DMS153 (cell line): ENCODE measurements around the gene OGFRL1.

ENCODE experiments used
- DNase-seq: peaks from one replicate; lab custom pipeline; 2025; lab: John Stamatoyannopoulos, UW

The OGFRL1 gene

DNA sequence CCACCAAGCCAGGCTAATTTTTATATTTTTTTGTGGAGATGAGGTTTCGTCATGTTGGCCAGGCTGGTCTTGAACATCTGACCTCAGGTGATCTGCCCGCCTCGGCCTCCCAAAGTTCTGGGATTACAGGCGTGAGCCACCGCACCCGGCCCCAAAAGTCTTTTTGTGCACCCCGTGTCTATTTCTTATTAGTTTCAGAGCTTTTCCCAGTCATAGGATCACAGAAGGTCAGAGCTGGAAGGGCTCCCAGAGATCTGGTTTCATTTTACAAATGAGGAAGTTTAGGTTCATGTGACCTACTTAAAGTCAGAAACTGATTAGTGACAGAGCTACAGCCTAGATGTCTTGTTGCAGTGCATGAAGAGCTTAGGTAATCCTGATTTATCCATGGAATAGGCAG lies 1.6 kb upstream of the OGFRL1 start:
- no peak for DNase-seq

GRCh38 chr6:71287926-71288227 lies 734 bp upstream of the OGFRL1 start:
- no peak for DNase-seq

DNA sequence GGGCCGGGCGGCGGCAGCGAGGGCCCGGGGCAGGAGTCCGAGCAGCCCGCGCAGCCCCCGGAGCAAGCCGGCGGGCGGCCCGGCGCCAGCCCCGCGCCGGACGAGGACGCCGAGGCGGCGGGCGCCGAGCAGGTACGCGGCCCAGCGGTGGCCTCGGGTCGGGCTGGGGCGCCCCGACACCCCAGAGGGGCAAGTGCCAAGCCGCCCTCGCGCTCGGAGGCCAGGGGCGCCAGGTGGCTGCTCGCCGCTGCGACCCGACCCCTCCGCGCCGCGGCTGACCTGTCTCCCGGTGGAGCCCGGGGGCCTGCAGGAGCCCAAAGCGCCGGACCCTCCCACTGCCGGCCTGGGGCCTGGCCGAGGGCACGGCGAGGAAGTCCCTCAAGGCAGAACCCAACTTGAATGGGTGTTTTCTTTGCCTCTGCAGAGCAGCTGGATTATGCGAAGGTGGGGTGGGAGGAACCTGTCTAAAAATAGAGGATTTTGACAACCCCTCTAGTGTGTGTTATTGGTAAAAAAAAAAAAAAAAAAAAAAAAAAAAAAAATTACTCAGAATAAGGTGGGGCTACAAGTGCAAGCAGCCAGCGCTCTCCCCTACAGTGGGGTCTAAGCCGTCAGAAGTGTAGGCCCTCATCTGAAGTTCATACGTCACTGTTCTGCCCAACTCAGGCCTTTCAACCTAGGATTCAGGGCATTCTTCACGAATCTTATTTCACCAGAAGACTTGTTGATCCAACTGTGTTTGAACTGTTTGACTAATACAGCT lies 609 bp downstream of the OGFRL1 start:
- no peak for DNase-seq

DNA sequence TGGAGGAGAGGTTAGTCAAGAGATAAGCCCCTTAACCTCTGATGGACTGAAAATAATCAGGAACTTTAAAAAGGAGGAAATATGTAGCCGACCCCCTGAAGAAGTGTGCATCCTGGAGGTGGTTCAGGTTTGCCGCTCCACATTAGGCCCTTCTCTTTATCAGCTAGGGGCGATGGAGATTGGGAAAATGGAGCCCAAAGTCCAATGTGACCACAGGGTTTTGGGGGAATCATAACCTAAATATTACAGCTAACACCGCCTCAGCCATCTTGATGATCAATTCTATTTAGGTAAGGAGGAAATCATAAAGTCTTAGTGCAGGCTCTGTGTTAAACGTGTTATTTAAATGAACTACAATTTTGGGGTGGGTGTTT lies 1.2 kb downstream of the OGFRL1 start:
- no peak for DNase-seq

DNA sequence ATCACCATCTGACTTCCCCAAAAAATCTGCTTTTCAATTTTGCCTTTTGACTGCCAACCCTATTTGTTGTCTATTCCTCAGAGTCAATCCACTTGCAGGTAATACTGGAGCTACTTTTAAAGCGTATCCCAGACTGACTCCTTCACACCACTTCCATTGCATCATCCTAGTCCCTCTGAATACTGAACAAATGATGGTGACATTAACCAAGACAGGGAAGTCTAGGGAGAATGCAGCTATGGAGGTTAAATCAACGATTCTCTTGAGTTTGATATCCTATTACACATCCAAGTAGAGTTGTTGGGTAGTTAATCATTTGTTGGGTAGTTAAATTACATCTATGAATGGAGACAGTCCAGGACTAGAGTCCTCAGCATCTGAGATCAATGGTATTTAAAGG lies 2.0 kb downstream of the OGFRL1 start:
- no peak for DNase-seq

DNA sequence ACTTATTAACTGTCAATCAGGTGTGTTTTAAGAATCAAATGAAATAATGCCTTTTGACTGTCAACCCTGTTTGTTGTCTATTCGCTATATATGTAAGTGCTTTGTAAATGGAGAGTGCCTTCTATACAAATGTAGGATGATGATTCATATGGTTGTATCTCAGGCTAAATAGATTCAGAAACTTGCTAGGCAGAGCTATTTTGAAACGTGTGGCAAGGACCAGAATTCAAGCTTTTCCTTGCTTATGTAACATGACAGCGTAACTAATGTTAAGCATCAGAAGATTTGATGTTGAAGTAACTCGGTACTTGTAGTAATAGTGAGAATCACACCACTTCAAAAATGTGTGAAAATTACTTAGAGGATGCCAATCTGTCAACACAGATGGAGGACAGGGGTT lies 3.4 kb downstream of the OGFRL1 start:
- DNase-seq: no peak

DNA sequence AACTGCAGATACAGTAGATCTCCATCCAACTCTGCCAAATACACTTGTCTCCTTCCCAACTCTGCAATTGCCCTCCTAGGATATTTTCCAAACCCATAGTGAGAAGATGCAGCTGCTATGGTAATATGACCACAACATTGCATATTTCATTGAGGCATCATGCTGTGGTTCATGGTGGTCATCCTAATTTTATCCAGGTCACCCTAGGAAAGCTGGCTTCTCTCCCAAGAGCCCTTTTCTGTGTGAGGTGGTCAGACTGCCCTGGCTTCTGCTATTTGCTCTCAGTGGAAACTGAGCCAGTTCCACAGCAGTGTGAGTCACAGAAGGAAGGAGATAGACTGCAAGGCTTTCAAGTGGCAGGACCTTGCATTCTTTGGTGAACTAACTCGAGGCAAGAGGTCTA lies 5.5 kb downstream of the OGFRL1 start:
- DNase-seq: no peak

GRCh38 chr6:71298459-71298858 lies 9.8 kb downstream of the OGFRL1 start:
- no peak for DNase-seq

DNA sequence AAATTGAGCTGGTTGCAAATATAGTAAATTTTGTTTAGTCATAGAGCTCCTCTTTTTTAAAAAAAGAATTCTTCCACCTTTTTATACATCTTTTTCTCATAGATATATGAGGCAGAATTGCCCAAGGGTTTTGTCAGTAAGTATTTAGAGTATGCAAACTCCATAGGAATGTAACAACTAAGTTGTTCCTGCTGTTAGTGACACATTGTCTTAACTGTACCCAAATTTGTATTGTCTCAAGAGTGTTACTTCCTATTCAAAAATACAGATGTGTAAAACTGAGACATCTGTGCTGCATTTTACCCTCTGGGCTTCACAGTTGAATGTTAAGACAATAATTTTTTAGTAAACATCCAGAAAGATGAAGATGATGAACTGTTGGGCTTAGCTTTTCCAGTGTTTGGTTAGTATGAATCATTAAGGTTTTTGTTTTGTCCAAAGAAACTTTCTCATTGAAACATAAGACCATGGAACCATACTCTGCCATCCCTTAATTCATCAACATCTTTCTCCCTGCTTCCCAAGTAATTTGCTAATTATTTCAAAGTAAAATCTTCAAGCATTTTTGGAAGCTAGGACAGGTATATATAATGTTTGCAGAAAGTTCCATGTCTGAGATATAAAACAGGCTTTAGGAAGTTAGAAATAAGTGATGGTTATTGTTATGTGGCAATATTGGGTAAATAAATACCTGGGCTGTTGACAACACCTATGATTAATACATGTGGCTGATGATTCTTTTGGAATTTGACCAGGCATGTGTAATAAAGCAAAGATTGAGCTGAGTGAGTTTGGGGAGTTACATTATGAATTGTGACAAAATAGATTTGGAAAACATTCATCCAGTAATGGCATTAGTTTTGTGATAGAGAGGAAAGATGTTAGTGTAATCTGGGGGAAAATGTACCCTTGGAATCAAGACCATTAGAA lies 11.2 kb downstream of the OGFRL1 start:
- DNase-seq: no peak

DNA sequence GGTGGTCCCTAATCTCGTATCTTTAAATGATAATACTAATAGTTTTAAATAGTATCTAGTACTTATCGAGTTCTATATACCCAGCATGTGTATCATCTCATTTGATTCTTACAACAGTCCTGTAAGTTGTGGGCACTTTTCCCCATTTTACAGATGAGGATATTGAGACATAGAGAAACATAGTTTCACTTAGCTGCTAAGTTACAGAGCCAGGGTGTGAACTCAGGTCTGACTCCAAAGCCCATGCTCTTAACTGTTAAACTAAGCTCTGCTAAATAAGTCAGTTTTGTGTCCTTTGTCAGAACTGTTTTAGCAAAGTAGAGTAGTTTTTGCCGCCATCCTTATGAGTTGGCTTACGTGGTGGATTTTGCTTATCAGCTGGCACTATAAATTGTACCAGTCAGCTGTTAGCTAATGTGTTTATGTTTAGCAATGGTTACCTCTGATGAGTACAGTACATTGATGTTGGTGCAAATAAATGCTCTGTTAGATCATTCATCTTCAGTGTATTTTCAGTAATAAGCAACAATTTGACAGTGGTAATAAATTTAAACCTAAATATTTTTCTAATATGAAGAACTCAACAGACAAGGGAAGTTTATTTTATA lies 12.1 kb downstream of the OGFRL1 start:
- DNase-seq: no peak

GRCh38 chr6:71301546-71301945 lies 12.9 kb downstream of the OGFRL1 start:
- DNase-seq: no peak

- no peak for DNase-seq
Measured at GRCh38 chr6:71309656-71310055, 21.0 kb downstream of the OGFRL1 start.

- no peak for DNase-seq
Measured at GRCh38 chr6:71310261-71310660, 21.6 kb downstream of the OGFRL1 start.

DNA sequence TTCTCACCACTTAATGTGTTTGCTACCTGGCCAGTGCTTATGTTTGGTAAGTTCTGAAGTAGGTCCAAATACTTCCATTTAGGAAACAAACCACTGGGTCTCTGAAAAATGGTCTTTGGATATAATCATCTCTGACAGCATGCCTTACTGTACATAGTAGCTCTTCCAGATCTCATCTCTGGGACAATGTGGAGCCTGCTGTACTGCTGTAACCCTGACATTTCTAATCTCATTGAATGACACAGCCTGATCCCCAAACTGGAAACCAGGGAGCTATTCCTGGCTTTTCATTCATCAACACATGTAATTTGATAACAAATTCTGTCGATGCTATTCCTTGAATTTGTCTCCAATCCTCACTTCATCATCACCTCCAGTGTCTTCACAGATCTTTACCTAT lies 23.5 kb downstream of the OGFRL1 start:
- DNase-seq: no peak

DNA sequence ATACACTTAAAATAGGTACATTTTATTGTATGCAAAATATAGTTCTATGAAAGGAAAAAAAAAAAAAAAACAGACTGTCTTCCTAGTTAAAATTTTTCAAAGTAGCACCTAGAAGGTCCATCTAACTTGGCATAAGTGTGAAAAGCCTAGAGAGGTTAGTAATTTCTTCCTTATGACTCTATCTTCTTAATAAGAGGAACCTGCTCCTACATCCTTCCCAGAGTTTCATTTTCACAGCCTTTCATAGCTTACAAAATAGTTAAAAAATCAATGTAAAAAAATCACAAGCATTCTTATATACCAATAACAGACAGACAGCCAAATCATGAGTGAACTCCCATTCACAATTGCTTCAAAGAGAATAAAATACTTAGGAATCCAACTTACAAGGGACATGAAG lies 28.8 kb downstream of the OGFRL1 start:
- DNase-seq: no peak

GRCh38 chr6:71320041-71320440 lies 31.4 kb downstream of the OGFRL1 start:
- DNase-seq: no peak

DNA sequence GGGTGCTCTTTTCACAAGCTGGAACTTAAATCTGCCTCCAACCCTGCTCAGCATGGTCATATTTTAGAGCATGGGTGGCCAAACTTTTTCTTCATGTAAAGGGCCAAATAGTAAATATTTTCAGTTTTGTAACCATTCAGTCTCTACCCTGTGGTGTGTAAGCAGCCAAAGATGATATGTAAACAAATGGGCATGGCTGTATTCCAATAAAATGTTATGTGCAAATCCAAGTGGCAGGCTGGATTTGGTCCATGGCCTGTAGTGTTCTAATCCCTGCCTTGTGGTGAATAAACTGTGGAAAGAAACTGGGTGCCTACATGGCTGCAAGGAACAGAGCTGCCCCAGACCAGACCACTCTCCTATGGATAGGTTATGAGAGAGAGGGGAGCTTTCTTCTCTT lies 32.7 kb downstream of the OGFRL1 start:
- DNase-seq: no peak

GRCh38 chr6:71324194-71324785 lies 35.7 kb downstream of the OGFRL1 start:
- DNase-seq: no peak

DNA sequence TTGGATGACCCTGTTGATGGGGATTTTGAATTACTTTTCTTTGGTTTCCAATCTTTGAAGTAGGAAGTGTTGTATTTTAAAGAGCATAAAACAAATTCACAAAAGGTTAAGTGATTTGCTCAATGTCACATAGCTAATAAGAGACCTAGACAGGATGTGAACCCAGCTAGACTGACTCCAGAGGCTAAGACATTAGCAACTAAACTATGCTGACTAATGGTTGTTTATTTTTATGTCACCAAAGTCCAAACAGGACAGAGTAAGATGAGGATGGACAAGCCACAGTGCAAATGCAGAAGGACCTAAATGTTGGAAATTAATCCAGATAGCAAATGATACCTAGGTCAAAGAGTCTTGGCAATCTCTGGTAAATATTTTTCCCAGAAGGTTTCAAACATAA lies 38.0 kb downstream of the OGFRL1 start:
- no peak for DNase-seq

- no peak for DNase-seq
Measured at GRCh38 chr6:71330501-71330900, 41.9 kb downstream of the OGFRL1 start.

DNA sequence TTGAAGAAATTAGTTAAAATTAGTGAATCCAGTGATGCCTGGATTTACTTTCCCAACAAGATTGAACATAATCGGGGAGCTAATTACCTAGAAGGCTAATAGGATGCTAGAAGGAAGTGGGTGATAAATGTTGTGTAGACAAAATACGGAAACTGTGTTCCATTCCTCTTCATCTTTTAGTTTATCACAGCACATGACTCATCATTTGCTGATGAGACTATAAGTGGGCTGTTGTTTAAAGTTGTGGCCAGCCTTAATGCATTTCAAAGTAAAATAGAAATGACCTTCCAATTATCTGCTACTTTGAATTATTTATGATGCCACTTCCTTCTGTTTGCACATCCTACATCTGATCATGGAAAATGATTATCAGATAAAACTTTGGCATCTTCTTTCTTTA lies 43.4 kb downstream of the OGFRL1 start:
- peak; percentile 35 for DNase-seq

DNA sequence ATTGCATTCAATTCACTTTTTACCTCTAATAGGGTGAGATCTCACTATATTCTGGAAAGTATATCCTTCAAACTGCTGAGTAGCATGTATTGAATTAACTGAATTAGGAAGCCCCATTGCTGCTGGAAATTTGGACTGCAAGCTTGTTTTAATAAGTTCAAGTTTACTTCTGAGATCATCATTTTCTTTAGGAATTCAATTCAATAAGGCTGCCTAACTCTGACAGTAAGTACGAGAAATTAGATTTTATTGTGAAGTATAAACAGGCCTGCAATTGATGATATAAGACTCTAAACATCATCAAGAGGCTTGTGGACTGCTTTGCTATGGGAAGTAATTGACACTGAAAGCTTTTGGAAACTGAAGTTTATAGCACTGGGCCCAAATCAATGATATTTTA lies 44.4 kb downstream of the OGFRL1 start:
- no peak for DNase-seq

GRCh38 chr6:71333697-71334096 lies 45.1 kb downstream of the OGFRL1 start:
- no peak for DNase-seq
